ENCODE results near the gene NUP210.

Gene NUP210

GRCh38 chr3:13368834-13369233 is 51.3 kb downstream of the NUP210 start:
- Histone ChIP-seq H3K79me2 (ENCODE audit: insufficient read depth, low read length) (no peaks in the 10 kb centered on the region), H2AFZ (ENCODE audit: low read length) (no peak overlapping the region), H4K20me1 (ENCODE audit: insufficient read depth, low read length, poor library complexity, severe bottlenecking) (no peaks in the 10 kb centered on the region), H3K4me1 (ENCODE audit: insufficient read depth, low read length, poor library complexity, severe bottlenecking) (no peaks in the 10 kb centered on the region), H3K9me2 (replicated peaks; ENCODE audit: low read depth, low read length) (no peaks in the 10 kb centered on the region), H3K27me3 (ENCODE audit: insufficient read depth, low read length, poor library complexity, severe bottlenecking) (no peaks in the 10 kb centered on the region), H3K9ac (ENCODE audit: low read depth, low read length, poor library complexity, severe bottlenecking) (no peak overlapping the region), H3K4me3 (ENCODE audit: low read length, poor library complexity, severe bottlenecking) (no peak overlapping the region), H3K36me3 (ENCODE audit: insufficient read depth, low read length) (peaks cover 78% of the 10 kb centered on the region; the same call in 1 of the 2 replicates), H3F3A (ENCODE audit: low read depth) (no peaks in the 10 kb centered on the region), H3K4me2 (ENCODE audit: low read depth, low read length, poor library complexity, severe bottlenecking) (no peak overlapping the region), H3K9me3 (ENCODE audit: insufficient read depth, low read depth, low read length) (no peaks in the 10 kb centered on the region)
- TF ChIP-seq EZH2phosphoT487 (IDR thresholded peaks at IDR 0.05; ENCODE audit: borderline replicate concordance), result no peak

GRCh38 chr3:13367728-13368127 is 52.4 kb downstream of the NUP210 start:
- Histone ChIP-seq H3F3A (ENCODE audit: low read depth) (no peaks in the 10 kb centered on the region), H3K27me3 (ENCODE audit: insufficient read depth, low read length, poor library complexity, severe bottlenecking) (no peaks in the 10 kb centered on the region), H3K4me1 (ENCODE audit: insufficient read depth, low read length, poor library complexity, severe bottlenecking) (peaks cover 1% of the 10 kb centered on the region), H3K9me2 (replicated peaks; ENCODE audit: low read depth, low read length) (no peaks in the 10 kb centered on the region), H3K9me3 (ENCODE audit: insufficient read depth, low read depth, low read length) (no peaks in the 10 kb centered on the region), H3K9ac (ENCODE audit: low read depth, low read length, poor library complexity, severe bottlenecking) (no peak overlapping the region), H4K20me1 (ENCODE audit: insufficient read depth, low read length, poor library complexity, severe bottlenecking) (no peaks in the 10 kb centered on the region), H3K36me3 (ENCODE audit: insufficient read depth, low read length) (peaks cover 78% of the 10 kb centered on the region; the same call in 1 of the 2 replicates), H3K4me3 (ENCODE audit: low read length, poor library complexity, severe bottlenecking) (no peak overlapping the region), H2AFZ (ENCODE audit: low read length) (no peak overlapping the region), H3K4me2 (ENCODE audit: low read depth, low read length, poor library complexity, severe bottlenecking) (no peak overlapping the region), H3K79me2 (ENCODE audit: insufficient read depth, low read length) (no peaks in the 10 kb centered on the region)
- TF ChIP-seq CTCF (conservative IDR thresholded peaks at IDR 0.05; ENCODE audit: low read length), result no peak
- TF ChIP-seq EZH2phosphoT487 (IDR thresholded peaks at IDR 0.05; ENCODE audit: borderline replicate concordance), result no peak

- no peaks in the 10 kb centered on the region for H3F3A ChIP-seq (ENCODE audit: low read depth)
Observed at GRCh38 chr3:13365390-13366379, 54.4 kb downstream of the NUP210 start.

More at GRCh38 chr3:13365390-13366379, 54.4 kb downstream of the NUP210 start:
- Histone ChIP-seq H3K4me1 (ENCODE audit: insufficient read depth, low read length, poor library complexity, severe bottlenecking) (peaks cover 14% of the 10 kb centered on the region), H3K9me3 (ENCODE audit: insufficient read depth, low read depth, low read length) (no peaks in the 10 kb centered on the region), H3K4me2 (ENCODE audit: low read depth, low read length, poor library complexity, severe bottlenecking) (no peak overlapping the region), H3K27me3 (ENCODE audit: insufficient read depth, low read length, poor library complexity, severe bottlenecking) (no peaks in the 10 kb centered on the region), H3K79me2 (ENCODE audit: insufficient read depth, low read length) (no peaks in the 10 kb centered on the region), H2AFZ (ENCODE audit: low read length) (no peak overlapping the region), H3K36me3 (ENCODE audit: insufficient read depth, low read length) (peaks cover 70% of the 10 kb centered on the region; the same call in 1 of the 2 replicates), H3K4me3 (ENCODE audit: low read length, poor library complexity, severe bottlenecking) (no peak overlapping the region), H3K9ac (ENCODE audit: low read depth, low read length, poor library complexity, severe bottlenecking) (no peak overlapping the region), H3K9me2 (replicated peaks; ENCODE audit: low read depth, low read length) (no peaks in the 10 kb centered on the region), H4K20me1 (ENCODE audit: insufficient read depth, low read length, poor library complexity, severe bottlenecking) (no peaks in the 10 kb centered on the region)
- TF ChIP-seq EZH2phosphoT487 (IDR thresholded peaks at IDR 0.05; ENCODE audit: borderline replicate concordance) (no peak), CTCF (conservative IDR thresholded peaks at IDR 0.05; ENCODE audit: low read length) (no peak)
